ENCODE results near the gene SIL1.

DNA sequence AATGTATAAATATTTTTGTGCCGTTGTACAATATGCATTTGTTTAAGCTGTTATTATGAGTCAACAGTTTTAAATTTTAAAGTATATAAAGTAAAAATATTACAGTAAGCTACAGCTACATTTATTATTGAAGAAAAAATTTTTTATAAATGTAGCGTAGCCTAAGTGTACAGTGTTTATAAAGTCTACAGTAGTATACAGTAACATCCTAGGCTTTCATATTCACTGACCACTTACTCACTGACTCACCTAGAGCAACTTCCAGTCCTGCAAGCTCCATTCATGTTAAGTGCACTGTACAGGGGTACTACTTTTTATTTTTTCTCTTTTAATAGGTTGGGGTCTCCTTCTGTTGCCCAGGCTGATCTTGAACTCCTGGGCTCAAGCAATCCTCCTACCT, 30.6 kb downstream of the SIL1 start:
- no peak for TF ChIP-seq POLR2A (IDR thresholded peaks at IDR 0.05)
- TF ChIP-seq, protein P1, sequence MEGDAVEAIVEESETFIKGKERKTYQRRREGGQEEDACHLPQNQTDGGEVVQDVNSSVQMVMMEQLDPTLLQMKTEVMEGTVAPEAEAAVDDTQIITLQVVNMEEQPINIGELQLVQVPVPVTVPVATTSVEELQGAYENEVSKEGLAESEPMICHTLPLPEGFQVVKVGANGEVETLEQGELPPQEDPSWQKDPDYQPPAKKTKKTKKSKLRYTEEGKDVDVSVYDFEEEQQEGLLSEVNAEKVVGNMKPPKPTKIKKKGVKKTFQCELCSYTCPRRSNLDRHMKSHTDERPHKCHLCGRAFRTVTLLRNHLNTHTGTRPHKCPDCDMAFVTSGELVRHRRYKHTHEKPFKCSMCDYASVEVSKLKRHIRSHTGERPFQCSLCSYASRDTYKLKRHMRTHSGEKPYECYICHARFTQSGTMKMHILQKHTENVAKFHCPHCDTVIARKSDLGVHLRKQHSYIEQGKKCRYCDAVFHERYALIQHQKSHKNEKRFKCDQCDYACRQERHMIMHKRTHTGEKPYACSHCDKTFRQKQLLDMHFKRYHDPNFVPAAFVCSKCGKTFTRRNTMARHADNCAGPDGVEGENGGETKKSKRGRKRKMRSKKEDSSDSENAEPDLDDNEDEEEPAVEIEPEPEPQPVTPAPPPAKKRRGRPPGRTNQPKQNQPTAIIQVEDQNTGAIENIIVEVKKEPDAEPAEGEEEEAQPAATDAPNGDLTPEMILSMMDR (IDR thresholded peaks at IDR 0.05): no peak

All from uterus (tissue), 2 donors.